Cortex of kidney (tissue), 1 donor: Measurements from ENCODE around the gene MCM6.
"Not testable (repeated sequence)": the region's sequence is repeated elsewhere in the genome, so short reads cannot be mapped to it uniquely, and the experiment has no call there.

Experiments
- DNase-seq: peaks from one replicate; lab custom pipeline; 2025; lab: John Stamatoyannopoulos, UW

MCM6 gene

DNA sequence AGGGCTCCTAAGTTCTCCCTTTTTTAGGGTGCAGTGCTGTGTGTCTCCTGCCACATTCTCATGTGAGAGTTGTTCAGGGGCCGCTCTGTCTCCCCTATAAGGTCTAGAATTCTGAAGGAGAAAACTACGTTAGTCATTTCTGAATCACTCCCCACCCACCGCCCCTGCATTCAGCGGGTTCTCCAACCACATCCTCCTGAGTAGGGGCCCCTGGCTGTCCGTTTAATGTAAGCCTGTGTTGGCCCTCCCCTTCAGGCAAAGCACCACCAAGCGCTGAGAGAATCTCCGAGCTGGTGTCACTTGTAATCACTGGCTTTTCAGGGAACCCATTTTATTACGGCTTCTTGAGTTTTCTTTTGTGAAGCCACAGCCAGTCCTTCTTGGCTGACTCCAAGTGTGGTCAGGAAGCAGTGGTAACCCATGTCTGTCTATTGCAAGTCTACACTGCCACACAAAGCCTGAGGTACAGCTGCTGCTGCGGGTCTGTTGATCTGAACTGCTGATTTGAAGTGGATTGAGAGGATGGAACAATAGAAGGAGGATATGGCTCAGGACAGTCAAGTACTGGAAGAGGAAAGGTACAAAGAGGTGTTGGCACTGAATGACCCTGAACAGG is 56.1 kb downstream of the MCM6 start:
- DNase-seq = no peak

DNA sequence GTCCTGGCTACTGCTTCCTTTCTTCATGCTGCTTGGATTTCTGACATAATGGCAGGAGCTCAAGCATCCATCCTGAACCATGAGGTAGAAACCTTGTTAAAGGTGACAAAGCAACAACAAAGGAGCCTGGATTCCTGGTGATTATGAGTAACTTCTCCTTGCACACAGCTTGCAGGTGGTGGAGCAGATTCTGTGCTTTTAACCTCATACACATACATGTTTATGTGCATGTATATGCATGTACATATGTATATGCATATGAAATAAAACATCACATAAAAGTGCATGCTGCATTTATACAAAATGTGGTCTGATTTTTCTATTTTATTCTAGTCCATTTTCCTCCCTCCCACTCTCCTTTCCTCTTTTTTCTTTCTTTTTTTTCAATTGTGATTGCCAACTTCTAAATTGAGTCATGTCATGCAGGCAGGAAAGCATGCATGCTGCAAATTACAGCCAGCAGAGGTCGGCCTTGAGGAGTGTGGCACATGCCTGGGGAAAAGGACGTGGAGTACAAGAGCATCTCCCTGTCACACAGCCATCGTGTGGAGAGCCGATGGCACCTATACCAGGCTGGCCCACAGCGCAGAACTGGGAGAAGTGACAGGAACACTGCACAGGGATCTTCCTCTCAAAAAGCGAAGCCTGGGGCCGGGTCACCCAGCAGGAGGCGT is 57.2 kb downstream of the MCM6 start:
- no peak for DNase-seq

- no peak for DNase-seq
These were observed 58.3 kb downstream of the MCM6 start for GRCh38 chr2:135817951-135818350.

- DNase-seq = no peak
These were observed 58.8 kb downstream of the MCM6 start for GRCh38 chr2:135817466-135817865.

DNA sequence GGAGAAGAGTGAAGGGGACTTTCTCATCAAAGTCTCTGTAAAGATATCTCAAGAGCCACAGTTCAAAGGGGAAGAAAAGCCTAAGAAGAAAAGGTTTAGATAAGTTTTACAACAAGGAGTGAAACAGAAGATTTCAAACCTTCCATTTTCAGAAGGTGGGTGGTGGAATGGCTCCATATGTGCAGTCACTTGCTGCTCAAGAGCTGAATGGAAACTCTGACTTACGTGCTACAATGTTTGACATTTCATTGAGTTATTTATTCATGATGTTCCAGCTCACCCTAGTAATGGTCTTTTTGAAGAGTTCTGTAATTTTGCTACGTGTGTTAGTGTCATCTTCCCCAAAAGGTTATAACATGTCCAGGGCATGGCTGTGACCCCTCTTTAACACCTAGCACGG is 61.0 kb downstream of the MCM6 start:
- no peak for DNase-seq

DNA sequence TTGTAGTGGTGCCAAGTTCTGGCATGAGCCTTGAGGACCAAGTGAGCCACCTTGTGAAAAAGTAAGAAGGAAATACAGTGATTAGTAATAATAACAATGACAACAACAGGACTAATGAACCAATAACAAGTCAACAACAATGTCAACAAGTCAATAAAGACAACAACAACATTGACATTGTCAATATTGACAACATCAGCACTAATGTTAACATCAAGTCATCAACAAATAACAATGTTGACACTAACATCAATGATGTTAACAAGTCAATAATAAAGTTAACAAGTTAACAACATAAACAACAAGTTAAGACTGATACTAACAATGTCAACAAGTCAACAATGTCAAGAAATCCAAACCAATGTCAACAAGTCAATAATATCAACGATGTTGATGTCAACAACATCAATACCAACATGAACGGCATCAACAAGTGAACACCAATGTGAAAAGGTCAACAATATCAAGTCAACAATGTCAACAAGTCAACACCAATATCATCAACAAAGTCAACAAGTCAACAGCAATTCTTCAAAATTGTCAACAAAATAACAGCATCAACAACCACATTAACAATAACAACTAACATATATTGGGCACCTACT is 63.2 kb downstream of the MCM6 start:
- DNase-seq = no peak

GRCh38 chr2:135807874-135808273 is 68.4 kb downstream of the MCM6 start:
- not testable (repeated sequence) for DNase-seq

DNA sequence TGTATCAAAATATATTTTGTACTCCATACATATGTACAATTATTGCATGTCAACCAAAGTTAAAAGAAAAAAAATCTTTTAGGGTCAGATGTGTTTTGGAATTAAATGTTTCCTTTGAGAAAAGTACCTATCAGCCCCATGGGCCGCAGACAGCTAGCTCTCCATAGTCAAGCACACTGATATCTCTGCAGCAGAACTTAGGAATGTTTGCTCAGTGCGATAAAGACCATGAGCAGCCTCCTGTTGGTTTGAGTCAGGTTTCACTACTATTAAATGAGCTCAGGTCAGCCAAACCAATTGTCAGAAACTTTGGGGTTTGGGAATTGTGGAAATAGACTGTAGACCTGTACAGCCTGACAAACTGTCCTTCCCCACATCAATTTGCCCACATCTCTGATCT is 73.0 kb downstream of the MCM6 start:
- no peak for DNase-seq

DNA sequence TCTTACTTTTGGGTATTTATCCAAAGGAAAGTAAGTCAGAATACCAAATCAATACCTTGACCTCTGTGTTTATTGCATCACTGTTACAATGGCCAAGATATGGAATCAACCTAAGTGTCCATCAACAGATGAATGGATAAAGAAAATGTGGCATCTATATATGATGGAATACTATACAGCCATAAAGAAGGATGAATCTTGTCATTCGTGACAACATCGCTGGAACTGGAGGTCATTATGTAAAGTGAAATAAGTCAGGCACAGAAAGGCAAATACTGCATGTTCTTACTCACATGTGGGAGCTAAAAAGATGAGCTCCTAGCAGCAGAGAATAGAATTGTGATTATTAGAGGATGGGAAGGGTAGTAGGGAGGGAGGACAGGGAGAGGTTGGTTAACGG is 73.9 kb downstream of the MCM6 start:
- no peak for DNase-seq

- no peak for DNase-seq
These were observed 75.5 kb downstream of the MCM6 start for GRCh38 chr2:135800513-135801460.

DNA sequence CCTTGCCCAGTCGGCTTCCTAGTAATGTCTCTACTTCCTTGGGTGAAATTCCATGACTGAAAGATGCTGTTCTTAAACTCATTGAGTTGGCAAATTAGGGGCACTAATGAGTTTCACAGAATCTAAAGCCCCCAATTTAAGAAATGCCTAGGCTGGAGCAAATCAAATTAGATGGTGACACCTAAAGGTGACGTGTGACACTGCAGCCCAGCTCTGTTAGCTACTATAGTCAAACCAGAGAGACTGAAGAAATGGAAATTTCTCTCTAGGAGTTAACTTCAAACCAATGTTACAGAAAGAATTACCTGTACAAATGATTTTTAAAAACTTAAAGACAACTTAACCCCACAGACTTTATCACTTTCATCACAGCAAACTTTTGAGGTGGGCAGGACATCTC is 76.5 kb downstream of the MCM6 start:
- no peak for DNase-seq

DNA sequence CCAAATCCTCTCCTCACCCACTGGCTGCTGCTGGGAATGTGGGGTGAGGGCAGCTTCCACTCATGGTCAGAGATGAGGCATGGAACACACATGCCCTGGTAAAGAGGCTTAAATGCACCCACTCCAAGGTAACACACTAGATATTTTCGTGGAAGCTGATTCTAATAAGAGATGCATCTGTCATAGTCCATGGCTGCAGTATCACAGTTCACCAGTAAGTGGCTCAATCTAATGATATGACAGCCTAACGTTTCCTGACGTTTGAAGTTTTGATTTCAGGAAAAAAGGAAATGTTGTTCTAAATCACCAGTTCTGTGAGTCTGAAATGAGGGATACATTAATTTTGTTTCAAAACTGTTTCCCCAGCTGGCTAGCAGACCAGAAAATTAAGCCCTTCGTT is 77.5 kb downstream of the MCM6 start:
- DNase-seq = no peak

DNA sequence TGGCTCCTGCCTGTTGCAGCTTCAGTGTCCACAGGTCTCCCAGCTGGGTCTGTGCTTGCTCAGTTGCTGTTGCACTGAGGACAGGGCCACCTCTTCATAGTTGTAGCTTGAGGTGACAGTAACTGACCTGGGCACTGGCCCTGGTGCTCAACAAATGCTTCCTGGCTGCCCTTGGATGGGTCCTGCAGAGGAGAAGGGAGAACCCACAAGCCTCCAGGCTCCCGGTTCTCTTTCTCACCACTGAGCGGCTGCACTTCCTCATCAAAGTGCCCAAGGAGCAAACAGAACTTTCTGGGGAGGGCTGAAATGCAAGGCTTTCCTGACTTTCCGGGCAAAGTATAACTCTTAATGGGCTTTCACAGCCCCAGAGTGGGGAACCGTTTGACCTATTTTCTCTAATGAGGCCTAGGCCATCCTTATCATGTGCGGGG is 78.0 kb downstream of the MCM6 start:
- no peak for DNase-seq

- no peak for DNase-seq
These were observed 78.6 kb downstream of the MCM6 start for GRCh38 chr2:135797497-135798274.

DNA sequence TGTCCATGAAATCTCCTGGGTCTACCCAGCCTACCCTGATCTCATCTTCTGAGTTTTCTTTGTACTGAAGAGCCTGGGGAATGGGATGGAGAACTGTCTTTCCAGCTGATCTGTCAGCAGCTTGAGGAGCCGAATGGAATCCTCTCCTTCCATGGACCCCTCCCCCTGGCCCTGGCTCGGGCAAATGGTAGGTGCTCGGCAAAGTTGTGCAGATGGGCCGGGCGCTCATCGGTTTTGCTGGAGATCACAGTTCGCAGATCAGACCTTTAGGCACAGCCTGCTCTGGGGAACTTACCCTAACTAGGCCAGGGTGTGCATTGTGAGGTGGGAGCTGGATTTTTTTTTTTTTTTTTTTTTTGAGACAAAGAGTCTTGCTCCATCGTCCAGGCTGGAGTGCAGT is 79.6 kb downstream of the MCM6 start:
- no peak for DNase-seq

DNA sequence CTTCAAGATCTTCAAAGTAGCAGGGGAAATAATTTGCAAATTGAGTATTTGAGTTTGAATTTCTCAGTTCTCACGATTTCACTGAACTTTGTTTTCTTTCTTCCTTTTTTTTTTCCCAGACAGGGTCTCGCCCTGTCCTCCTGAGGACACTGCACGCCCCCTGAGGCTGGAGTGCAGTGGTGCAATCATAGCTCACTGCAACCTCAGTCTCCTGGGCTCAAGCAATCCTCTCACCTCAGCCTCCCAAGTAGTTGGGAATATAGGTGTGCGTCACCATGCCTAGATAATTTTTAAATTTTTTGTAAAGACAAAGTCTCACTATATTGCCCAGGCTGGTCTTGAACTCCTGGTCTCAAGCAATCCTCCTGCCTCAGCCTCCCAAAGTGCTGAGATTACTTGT is 80.6 kb downstream of the MCM6 start:
- not testable (repeated sequence) for DNase-seq

GRCh38 chr2:135792401-135793150 is 83.7 kb downstream of the MCM6 start:
- DNase-seq = no peak

DNA sequence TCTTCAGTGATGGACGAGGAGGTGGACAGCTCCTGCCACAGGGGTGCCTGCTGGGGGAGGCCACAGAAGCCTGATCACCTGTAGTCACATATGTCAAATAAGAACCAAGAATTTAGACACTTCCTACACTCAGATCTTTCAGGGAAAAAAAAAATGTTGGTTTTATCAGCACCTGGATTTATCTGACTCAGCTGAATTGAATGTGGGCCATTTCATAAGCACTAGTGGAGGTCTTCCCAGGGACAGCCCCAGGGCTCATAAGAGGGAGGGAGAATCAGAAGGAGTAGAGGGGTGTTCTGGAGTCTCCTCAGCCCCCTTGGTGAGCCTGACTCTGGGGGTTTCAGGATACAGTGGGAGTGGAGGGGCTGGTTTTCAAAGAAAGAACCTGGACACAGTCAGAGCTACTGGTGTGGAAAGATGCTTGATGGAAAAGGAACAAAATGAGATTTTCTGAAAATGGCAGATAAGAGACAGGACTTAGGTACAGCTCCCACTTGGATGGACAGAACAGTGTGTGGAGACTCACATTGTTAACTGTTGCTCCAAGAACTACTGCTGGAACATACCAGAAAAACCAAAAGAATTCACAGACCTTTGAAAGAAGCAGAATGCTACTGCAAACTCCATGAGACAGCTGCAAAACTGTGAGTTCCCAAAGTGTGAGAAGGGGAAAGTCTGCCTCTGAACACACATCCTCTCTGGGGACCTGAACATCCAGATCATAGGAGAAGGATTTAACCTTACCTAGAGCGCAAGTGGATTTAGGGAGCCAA is 84.6 kb downstream of the MCM6 start:
- DNase-seq = no peak

- DNase-seq = no peak
These were observed 85.8 kb downstream of the MCM6 start for GRCh38 chr2:135790423-135790822.
